OCI-LY7 (cell line): ENCODE measurements around the gene HNF1A. TPM values are rescaled to one million over a fixed set of nuclear protein-coding genes. Genes with fewer than 3 reads are reported as not detected.
A peak's percentile ranks its signal among the peaks of the same experiment; 100 is the strongest.

Experiments used
- BruUV-seq: library from RNA; stranded (reverse); fragments of 400-500 nt; replicated peaks from 2 replicates; lab custom pipeline; 2021; lab: Mats Ljungman, UMichigan
- CTCF ChIA-PET: fragments of 300-600 bp; sonication (Branson Sonifier 250); formaldehyde crosslinking; loops from one replicate; lab custom pipeline; 2022; ENCODE audit warnings: antibody characterized with exemption; ENCODE audit not compliant: unreplicated experiment; lab: Charles Lee
- POLR2A ChIA-PET: fragments of 300-600 bp; sonication (Branson Sonifier 250); formaldehyde crosslinking; loops from one replicate; lab custom pipeline; 2022; ENCODE audit warnings: antibody characterized with exemption; lab: Charles Lee
- DNase-seq: peaks from one replicate; pipeline ENCODE4 v3.0.0-alpha.2; 2015; ENCODE audit warnings: low spot score
- H2AFZ ChIP-seq: fragments of 200-600 bp; sonication (generic), shearing (Covaris generic); 2 replicates; pipeline ENCODE4 v1.6.1; 2014; ENCODE audit warnings: mild to moderate bottlenecking, antibody characterized with exemption, low read length, moderate library complexity
- H3K27ac ChIP-seq: fragments of 200-600 bp; sonication (generic); 2 replicates; pipeline ENCODE4 v1.5.1; 2014; ENCODE audit warnings: mixed run types, low read depth, mild to moderate bottlenecking, moderate library complexity, low read length, inconsistent platforms; ENCODE audit not compliant: poor library complexity, severe bottlenecking
- H3K36me3 ChIP-seq: fragments of 200-600 bp; sonication (generic); 2 replicates; pipeline ENCODE4 v1.6.1; 2014; ENCODE audit warnings: mild to moderate bottlenecking, antibody characterized with exemption, low read length, moderate library complexity, mixed read lengths; ENCODE audit not compliant: insufficient read depth
- H3K4me1 ChIP-seq: fragments of 200-600 bp; sonication (generic); 2 replicates; pipeline ENCODE4 v1.5.1; 2014; ENCODE audit warnings: mild to moderate bottlenecking, low read length; ENCODE audit not compliant: insufficient read depth, poor library complexity, severe bottlenecking
- H3K4me2 ChIP-seq: fragments of 200-600 bp; sonication (generic); 2 replicates; pipeline ENCODE4 v1.6.1; 2014; ENCODE audit warnings: mild to moderate bottlenecking, low read length
- H3K4me3 ChIP-seq: fragments of 200-600 bp; sonication (generic); 2 replicates; pipeline ENCODE4 v1.5.1; 2014; ENCODE audit warnings: mild to moderate bottlenecking, low read depth, low read length; ENCODE audit not compliant: poor library complexity, severe bottlenecking
- H3K79me2 ChIP-seq: fragments of 200-600 bp; sonication (generic); 2 replicates; pipeline ENCODE4 v1.6.1; 2016; ENCODE audit warnings: low read depth, mild to moderate bottlenecking, low read length, moderate library complexity, mixed read lengths; ENCODE audit not compliant: insufficient read depth
- H3K9me2 ChIP-seq: fragments of 200-600 bp; sonication (generic); 2 replicates; pipeline ENCODE4 v1.6.1; 2016; ENCODE audit warnings: mild to moderate bottlenecking, low read length, mixed read lengths; ENCODE audit not compliant: insufficient read depth
- H3K9me3 ChIP-seq: fragments of 200-600 bp; sonication (generic); 2 replicates; pipeline ENCODE4 v1.6.1; 2014; ENCODE audit warnings: mild to moderate bottlenecking, mixed run types, low read length, mixed read lengths
- H4K20me1 ChIP-seq: fragments of 200-600 bp; sonication (generic); 2 replicates; pipeline ENCODE4 v1.6.1; 2014; ENCODE audit warnings: mild to moderate bottlenecking, antibody characterized with exemption, low read length, moderate library complexity, mixed read lengths; ENCODE audit not compliant: insufficient read depth
- EZH2phosphoT487 ChIP-seq: fragments of 200-600 bp; sonication (generic); IDR thresholded peaks from 2 replicates; pipeline ENCODE4 v1.6.1; 2018; ENCODE audit warnings: low read depth, borderline replicate concordance, mild to moderate bottlenecking, mixed run types, antibody characterized with exemption, low read length, moderate library complexity, mixed read lengths
- intact Hi-C: fragments of 100-400 bp; cut with micrococcal nuclease; formaldehyde crosslinking; loops from one replicate; pipeline ENCODE4 v1.10.0; 2022; ENCODE audit not compliant: unreplicated experiment
- total RNA-seq, 2 experiments: library from RNA; depleted of rRNA in 1 of 2; stranded (reverse); fragments of >200 nt in 1 of 2; shearing (Covaris generic) in 1 of 2; gene quantifications; 2 replicates each; pipeline ENCODE4 v1.2.3, GENCODE V29; 2014 to 2022
- TF ChIP-seq, protein P1 (sequence below): fragments of 200-600 bp; sonication (generic); conservative IDR thresholded peaks from 2 replicates; pipeline ENCODE4 v1.5.1; 2014; ENCODE audit warnings: mild to moderate bottlenecking, antibody characterized with exemption, low read length, moderate library complexity, mixed read lengths

The HNF1A gene
- total RNA-seq, 2 experiments from 2014 or later = not detected

- H4K20me1 ChIP-seq = no peaks in the 10 kb centered on the region
- no peak overlapping the region for H3K27ac ChIP-seq
- no peaks in the 10 kb centered on the region for H3K9me3 ChIP-seq
- no peak overlapping the region for H3K4me2 ChIP-seq
- intact Hi-C loops = no loop called here
- no peak for DNase-seq
- peaks cover 11% of the 10 kb centered on the region for H3K4me1 ChIP-seq
- no peak overlapping the region for H3K4me3 ChIP-seq
- BruUV-seq = no TSS peak
- CTCF ChIA-PET = no interaction called here
- TF ChIP-seq, protein P1, sequence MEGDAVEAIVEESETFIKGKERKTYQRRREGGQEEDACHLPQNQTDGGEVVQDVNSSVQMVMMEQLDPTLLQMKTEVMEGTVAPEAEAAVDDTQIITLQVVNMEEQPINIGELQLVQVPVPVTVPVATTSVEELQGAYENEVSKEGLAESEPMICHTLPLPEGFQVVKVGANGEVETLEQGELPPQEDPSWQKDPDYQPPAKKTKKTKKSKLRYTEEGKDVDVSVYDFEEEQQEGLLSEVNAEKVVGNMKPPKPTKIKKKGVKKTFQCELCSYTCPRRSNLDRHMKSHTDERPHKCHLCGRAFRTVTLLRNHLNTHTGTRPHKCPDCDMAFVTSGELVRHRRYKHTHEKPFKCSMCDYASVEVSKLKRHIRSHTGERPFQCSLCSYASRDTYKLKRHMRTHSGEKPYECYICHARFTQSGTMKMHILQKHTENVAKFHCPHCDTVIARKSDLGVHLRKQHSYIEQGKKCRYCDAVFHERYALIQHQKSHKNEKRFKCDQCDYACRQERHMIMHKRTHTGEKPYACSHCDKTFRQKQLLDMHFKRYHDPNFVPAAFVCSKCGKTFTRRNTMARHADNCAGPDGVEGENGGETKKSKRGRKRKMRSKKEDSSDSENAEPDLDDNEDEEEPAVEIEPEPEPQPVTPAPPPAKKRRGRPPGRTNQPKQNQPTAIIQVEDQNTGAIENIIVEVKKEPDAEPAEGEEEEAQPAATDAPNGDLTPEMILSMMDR = no peak
- no peak for TF ChIP-seq EZH2phosphoT487
- POLR2A ChIA-PET = no interaction called here
- H2AFZ ChIP-seq = no peak overlapping the region
- H3K9me2 ChIP-seq = no peaks in the 10 kb centered on the region
- no peaks in the 10 kb centered on the region for H3K79me2 ChIP-seq
- H3K36me3 ChIP-seq = no peaks in the 10 kb centered on the region
Observed at GRCh38 chr12:121036810-121037326, 58.5 kb downstream of the HNF1A start.

- CTCF ChIA-PET = interaction anchor here (0.6 kb wide), 1 partner anchor 50 kb away, joined by 3 read pairs; no protein-coding TSS in a partner anchor
- no peaks in the 10 kb centered on the region for H3K36me3 ChIP-seq
- peaks cover 11% of the 10 kb centered on the region for H3K4me1 ChIP-seq
Observed at GRCh38 chr12:121038861-121039668, 60.7 kb downstream of the HNF1A start, which contains the start of gene OASL. TSS of gene OASL (minus strand) at chr12:121039246. CDS start at chr12:121038971, 275 bp downstream.

More at GRCh38 chr12:121038861-121039668, 60.7 kb downstream of the HNF1A start, which contains the start of gene OASL:
- Histone ChIP-seq H2AFZ (peak within 1 kb of the TSS; percentile 52; the same call in 1 of the 2 replicates), H3K27ac (no peak within 1 kb of the TSS), H4K20me1 (no peaks in the 10 kb centered on the region), H3K4me2 (peak within 1 kb of the TSS; percentile 50), H3K9me3 (no peaks in the 10 kb centered on the region), H3K79me2 (no peaks in the 10 kb centered on the region), H3K4me3 (peak within 1 kb of the TSS; percentile 45), H3K9me2 (no peaks in the 10 kb centered on the region)
- TF ChIP-seq, protein P1 = no peak
- TF ChIP-seq EZH2phosphoT487 = no peak
- intact Hi-C loops = no loop called here
- POLR2A ChIA-PET = no interaction called here
- DNase-seq = no peak
- BruUV-seq = no TSS peak
